Stimulated activated CD8-positive, alpha-beta memory T cell treated with anti-CD3 and anti-CD28 coated beads, Interleukin-12 subunit alpha, Interleukin-12 subunit beta, amount 100 ng/mL, for 4 hours (primary cell): Measurements from ENCODE around the gene CACNA1E.
"Not testable (repeated sequence)": the region's sequence is repeated elsewhere in the genome, so short reads cannot be mapped to it uniquely, and the experiment has no call there.

Experiments used
- DNase-seq: peaks from one replicate; pipeline ENCODE4 v3.0.0-alpha.2; 2020; ENCODE audit warnings: low read depth

Gene CACNA1E

DNA sequence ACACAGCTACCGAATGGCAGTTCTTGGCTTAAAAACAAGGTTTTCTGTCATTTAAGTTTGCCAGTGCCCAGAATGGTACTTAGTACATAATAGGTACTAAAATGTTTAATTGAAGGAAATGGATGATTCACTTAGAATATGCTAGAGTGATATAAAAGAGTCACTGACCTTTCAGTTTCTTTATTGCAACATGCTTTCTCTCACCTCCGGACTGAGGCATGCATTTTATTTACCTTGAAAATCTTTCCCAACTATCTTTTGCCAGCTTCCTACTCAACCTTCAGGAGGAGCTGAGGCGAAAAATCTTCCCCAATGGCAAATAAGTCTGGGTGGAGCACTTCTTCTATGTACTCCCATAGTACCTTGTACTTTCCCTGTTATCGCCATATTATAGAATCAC, 333.3 kb downstream of the CACNA1E start:
- DNase-seq, result no peak

DNA sequence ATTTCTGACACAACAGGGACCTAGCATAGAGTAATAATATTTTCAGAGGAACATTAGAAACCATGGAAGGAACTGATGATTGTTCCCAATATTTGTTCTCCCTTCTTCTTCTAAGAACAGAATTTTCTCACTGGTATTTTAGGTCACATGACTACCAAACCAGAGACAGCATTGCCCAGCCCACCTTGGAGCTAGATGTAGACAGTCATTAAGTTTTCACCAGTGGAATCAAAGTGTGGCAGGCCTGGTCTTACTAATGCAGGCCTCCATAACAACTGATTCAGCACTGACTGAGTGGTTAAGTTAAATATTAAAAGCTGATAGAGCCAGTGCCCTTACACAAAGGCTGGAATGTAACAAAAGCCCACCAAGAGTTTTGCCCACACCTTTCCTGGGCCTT, 333.8 kb downstream of the CACNA1E start:
- no peak for DNase-seq

DNA sequence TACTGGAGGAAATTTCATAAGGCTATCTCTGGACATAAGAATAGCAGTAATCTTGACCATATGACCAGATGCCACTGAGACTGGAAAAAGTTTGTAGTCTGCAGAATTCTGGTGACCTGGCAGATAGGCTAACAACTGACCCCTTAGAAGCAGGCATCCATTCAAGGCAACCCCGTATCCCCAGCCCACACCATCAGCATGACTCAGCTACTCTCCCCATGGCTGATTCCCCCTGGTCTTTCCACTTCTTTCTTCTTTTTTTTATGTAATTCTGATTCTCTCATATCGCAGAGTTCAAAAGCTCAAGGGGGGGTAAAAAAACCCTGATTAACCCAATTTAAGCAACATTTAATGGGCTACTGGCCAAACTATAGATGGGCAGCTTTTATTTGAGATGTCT, 335.1 kb downstream of the CACNA1E start:
- no peak for DNase-seq

DNA sequence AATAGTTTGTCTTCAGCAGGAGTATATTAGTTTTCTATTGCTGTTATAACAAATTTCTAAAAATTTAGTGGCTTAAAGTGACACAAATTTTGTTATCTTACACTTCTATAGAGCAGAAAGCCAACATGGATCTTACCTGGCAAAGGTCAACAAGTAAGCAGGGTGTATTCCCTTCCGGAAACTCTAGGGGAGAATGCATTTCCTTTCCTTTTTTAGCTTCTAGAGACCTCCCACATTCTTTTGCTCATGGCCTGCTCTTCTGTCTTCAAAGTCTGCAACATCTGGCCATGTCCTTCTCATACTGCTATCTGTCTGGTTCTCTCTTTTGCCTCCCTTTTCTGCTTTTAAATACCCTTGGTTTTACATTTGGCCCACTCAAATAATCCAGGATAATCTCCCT, 335.6 kb downstream of the CACNA1E start:
- no peak for DNase-seq

DNA sequence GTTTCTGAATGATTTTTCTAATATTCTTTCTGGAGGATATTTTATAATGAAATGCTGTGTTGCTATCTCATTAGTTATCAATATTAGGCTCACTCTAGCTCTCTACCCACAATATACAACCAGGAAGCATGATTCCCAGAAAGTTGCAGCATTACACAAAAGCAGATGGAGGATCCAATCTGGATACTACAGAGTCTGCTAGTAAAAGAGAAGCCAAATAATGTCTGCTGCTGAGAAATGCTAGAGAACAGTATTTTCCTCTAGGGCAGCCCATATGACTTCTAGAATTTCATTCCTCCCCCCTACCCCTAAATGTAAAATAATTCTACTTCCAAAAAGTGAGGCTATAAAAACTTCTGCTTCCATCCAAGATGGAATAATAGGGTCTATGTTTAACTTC, 338.4 kb downstream of the CACNA1E start:
- no peak for DNase-seq

DNA sequence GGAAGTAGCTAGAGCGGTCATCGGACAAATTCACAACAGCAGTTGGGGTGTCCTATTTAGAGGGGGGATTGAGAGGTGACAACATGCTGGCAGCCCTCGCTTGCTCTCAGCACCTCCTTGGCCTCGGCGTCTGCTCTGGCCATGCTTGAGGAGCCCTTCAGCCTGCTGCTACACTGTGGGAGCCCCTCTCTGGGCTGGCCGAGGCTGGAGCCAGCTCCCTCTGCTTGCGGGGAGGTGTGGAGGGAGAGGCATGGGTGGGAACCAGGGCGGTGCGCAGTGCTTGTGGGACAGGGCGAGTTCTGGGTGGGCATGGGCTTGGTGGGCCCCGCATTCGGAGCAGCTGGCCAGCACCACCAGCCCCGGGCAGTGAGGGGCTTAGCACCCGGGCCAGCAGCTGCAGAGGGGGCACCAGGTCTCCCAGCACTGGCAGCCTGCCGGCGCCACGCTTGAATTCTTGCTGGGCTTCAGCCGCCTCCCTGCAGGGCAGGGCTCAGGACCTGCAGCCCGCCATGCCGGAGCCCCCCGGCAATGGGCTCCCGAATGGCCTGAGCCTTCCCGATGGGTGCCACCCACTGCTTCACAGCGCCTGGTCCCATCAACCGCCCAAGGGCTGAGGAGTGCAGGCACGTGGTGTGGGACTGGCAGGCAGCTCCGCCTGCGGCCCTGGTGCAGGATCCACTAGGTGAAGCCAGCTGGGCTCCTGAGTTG, 349.0 kb downstream of the CACNA1E start:
- DNase-seq, result not testable (repeated sequence)

DNA sequence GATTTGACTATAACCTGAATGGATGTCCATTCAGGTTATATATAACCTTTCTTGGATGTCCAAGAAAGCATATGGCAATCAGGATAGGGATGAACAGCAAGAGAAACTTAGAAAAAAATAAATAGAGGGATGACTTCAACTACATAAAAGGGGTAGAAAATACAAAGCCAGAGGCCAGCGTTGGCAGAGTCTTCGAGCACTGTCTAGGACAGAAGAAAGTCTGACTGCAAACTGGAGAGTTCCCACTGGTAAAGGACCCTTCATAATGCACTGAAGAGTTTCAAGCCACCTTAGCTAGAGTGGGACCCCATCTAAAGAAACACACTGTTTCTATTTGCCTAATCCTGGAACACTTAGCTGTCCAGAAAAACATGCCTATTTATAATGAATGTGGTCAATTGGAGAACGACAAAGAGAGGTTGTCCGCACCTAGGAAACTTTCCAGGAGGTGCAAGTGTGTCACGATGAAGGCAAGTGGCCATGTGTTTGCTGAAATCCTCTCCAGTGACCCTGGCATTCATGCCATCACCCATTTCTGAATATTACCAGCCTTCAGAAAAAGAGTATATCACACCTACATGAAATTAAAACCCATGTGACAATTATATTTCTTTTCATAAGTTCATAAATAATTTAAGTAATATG, 362.8 kb downstream of the CACNA1E start:
- DNase-seq, result no peak

DNA sequence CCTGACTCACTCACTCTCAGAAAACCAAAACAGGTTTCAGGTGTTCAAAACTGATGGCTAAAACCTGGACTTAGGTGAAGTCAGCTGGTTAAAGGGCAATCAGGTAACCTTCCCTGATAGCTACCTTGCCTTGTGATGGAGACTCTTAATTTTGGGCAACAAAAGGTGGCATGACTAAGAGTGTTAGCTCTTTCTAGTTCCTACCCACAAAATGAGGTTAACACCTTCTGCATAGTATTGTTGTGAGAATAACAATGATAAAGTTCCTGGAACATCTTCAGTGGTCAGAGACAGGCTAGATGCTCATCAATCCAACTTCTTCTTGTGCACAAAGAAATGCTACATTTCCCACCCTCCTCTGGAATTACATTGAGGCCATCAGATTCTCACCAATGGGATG, 363.4 kb downstream of the CACNA1E start:
- no peak for DNase-seq

DNA sequence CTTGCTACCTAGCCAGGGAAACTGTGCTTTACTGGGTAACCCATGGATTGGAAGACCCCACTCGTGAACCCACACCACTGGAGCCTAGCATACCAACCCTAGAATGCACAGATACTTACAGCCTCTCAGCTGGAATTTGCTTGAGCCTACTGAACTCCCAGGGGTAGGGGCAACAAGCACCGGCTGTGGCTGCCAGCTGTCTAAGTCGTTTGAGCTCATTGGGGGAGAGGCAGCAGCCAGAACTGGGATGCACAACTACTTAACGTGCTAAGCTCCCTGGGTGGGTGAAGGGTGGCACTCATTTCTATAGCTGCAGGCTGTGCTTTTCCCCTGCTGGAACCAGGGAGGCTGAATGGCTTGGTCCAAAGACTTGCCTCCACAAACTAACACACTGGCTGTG, 365.8 kb downstream of the CACNA1E start:
- no peak for DNase-seq

DNA sequence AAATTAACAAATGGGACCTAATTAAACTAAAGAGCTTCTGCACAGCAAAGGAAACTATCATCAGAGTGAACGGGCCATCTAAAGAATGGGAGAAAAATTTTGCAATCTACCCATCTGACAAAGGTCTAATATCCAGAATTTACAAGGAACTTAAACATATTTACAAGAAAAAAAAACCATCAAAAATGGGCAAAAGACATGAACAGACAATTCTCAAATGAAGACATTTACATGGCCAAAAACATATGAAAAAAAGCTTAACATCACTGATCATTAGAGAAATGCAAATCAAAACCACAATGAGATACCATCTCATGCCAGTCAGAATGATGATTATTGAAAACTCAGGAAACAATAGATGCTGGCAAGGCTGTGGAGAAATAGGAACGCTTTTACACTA, 370.9 kb downstream of the CACNA1E start:
- not testable (repeated sequence) for DNase-seq

DNA sequence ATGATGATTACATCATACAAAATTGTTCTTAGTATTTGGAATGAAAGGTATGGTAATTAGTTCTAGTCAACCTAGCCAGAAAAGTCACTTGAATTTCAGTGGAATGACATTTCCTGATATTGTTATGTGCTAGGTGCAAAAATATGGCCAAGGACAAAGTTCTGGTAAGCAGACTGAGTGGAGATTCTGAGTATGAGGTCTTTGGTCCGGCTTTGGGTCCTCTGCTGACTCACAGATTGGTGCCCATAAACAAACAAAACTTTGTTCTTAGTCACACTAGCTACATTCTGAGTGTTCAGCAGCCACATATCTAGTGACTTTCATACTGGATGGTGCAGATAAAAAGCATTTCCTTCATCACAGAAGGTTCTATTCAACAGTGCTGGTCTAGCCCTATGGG, 372.1 kb downstream of the CACNA1E start:
- no peak for DNase-seq
